Measurements from ENCODE around the gene MARCHF10. TPM values are rescaled to one million over a fixed set of nuclear protein-coding genes. Genes with fewer than 3 reads are reported as not detected.
"Not testable (repeated sequence)": the region's sequence is repeated elsewhere in the genome, so short reads cannot be mapped to it uniquely, and the experiment has no call there.

MARCHF10 gene
- total RNA-seq, 2 donors from 2014 or later = under 0.01 TPM; not detected in 1

- Histone ChIP-seq H3K4me1 (peaks cover 29% of the 10 kb centered on the region), H3K9me3 (no peaks in the 10 kb centered on the region), H3K4me3 (no peak overlapping the region), H3K27ac (no peak overlapping the region), H3K27me3 (no peaks in the 10 kb centered on the region), H3K36me3 (replicated peaks in 1 of 2; ENCODE audit: insufficient read depth in 1 of 2, low read depth in 2 of 2) (no peaks in the 10 kb centered on the region)
- no peak for TF ChIP-seq POLR2A (IDR thresholded peaks at IDR 0.05)
- no peak for TF ChIP-seq CTCF (IDR thresholded peaks at IDR 0.05)
- DNase-seq (no peak), ATAC-seq (no peak)
- WGBS, 2 donors = 42 to 59% methylated on average over 5 to 6 of the region's 6 CpGs
- intact Hi-C loops (cut with DNase I) = loop anchor here (5.0 to 10.0 kb wide), 2 partner anchors 259 to 702 kb away; no protein-coding TSS in a partner anchor
Measured at GRCh38 chr17:62702746-62703260, 105.3 kb downstream of the MARCHF10 start.

GRCh38 chr17:62701706-62702085 is 106.4 kb downstream of the MARCHF10 start:
- intact Hi-C loops (cut with DNase I) = loop anchor here (5.0 to 10.0 kb wide), 2 partner anchors 261 to 703 kb away; no protein-coding TSS in a partner anchor
- no peak for TF ChIP-seq CTCF (IDR thresholded peaks at IDR 0.05)
- no peak for TF ChIP-seq POLR2A (IDR thresholded peaks at IDR 0.05)
- peaks cover 29% of the 10 kb centered on the region for H3K4me1 ChIP-seq
- no peaks in the 10 kb centered on the region for H3K36me3 ChIP-seq (replicated peaks in 1 of 2; ENCODE audit: insufficient read depth in 1 of 2, low read depth in 2 of 2)
- H3K4me3 ChIP-seq = no peak overlapping the region
- H3K27me3 ChIP-seq = no peaks in the 10 kb centered on the region
- ATAC-seq = no peak
- H3K9me3 ChIP-seq = no peaks in the 10 kb centered on the region
- 65 to 67% methylated on average over 7 to 8 of the region's 8 CpGs for WGBS, 2 donors
- no peak for DNase-seq
- no peak overlapping the region for H3K27ac ChIP-seq

- TF ChIP-seq CTCF (IDR thresholded peaks at IDR 0.05) (no peak), POLR2A (IDR thresholded peaks at IDR 0.05) (no peak)
- Histone ChIP-seq H3K27me3 (no peaks in the 10 kb centered on the region), H3K9me3 (no peaks in the 10 kb centered on the region), H3K4me1 (peaks cover 25% of the 10 kb centered on the region), H3K4me3 (no peak overlapping the region), H3K27ac (no peak overlapping the region), H3K36me3 (replicated peaks in 1 of 2; ENCODE audit: insufficient read depth in 1 of 2, low read depth in 2 of 2) (no peaks in the 10 kb centered on the region)
- intact Hi-C loops (cut with DNase I) = loop anchor here (5.0 to 10.0 kb wide), 2 partner anchors 261 to 704 kb away; no protein-coding TSS in a partner anchor
- 60 to 74% methylated on average over 10 to 12 of the region's 12 CpGs for WGBS, 2 donors
- ATAC-seq = no peak
- no peak for DNase-seq
Measured at GRCh38 chr17:62700964-62701705, 107.0 kb downstream of the MARCHF10 start.

- intact Hi-C loops (cut with DNase I); H3K27ac ChIP-seq; H3K9me3 ChIP-seq; DNase-seq; H3K4me1 ChIP-seq; H3K36me3 ChIP-seq (replicated peaks in 1 of 2; ENCODE audit: insufficient read depth in 1 of 2, low read depth in 2 of 2); H3K27me3 ChIP-seq; H3K4me3 ChIP-seq; ATAC-seq: not testable (repeated sequence)
- 68 to 70% methylated on average over 9 to 11 of the region's 11 CpGs for whole genome bisulfite sequencing, 2 donors
Measured at GRCh38 chr17:62698459-62698858, 109.7 kb downstream of the MARCHF10 start.

- no peaks in the 10 kb centered on the region for H3K36me3 ChIP-seq (replicated peaks in 1 of 2; ENCODE audit: insufficient read depth in 1 of 2, low read depth in 2 of 2)
- H3K27ac ChIP-seq = no peak overlapping the region
- no peak for ATAC-seq
- no peak overlapping the region for H3K4me3 ChIP-seq
- intact Hi-C loops (cut with DNase I) = no loop called here
- no peaks in the 10 kb centered on the region for H3K4me1 ChIP-seq
- TF ChIP-seq CTCF (IDR thresholded peaks at IDR 0.05) = no peak
- TF ChIP-seq POLR2A (IDR thresholded peaks at IDR 0.05) = no peak
- H3K9me3 ChIP-seq = no peaks in the 10 kb centered on the region
- DNase-seq = no peak
- H3K27me3 ChIP-seq = no peaks in the 10 kb centered on the region
- WGBS, 2 donors = 70 to 71% methylated on average over 15 to 26 of the region's 27 CpGs
Measured at GRCh38 chr17:62696726-62697490, 111.2 kb downstream of the MARCHF10 start.
